Stimulated activated CD4-positive, alpha-beta T cell treated with anti-CD3 and anti-CD28 coated beads, Interleukin-1b, Interleukin-23, amount 100 ng/mL, for 1 hour (primary cell): ENCODE measurements around the gene OTOG.

Experiments used
- DNase-seq, 2 donors: peaks; one replicate each; pipeline ENCODE4 v3.0.0-alpha.2; 2020; ENCODE audit warnings: low read depth in 2 of 2

The OTOG gene

GRCh38 chr11:17633987-17634775, 87.1 kb downstream of the OTOG start:
- no peak for DNase-seq

DNA sequence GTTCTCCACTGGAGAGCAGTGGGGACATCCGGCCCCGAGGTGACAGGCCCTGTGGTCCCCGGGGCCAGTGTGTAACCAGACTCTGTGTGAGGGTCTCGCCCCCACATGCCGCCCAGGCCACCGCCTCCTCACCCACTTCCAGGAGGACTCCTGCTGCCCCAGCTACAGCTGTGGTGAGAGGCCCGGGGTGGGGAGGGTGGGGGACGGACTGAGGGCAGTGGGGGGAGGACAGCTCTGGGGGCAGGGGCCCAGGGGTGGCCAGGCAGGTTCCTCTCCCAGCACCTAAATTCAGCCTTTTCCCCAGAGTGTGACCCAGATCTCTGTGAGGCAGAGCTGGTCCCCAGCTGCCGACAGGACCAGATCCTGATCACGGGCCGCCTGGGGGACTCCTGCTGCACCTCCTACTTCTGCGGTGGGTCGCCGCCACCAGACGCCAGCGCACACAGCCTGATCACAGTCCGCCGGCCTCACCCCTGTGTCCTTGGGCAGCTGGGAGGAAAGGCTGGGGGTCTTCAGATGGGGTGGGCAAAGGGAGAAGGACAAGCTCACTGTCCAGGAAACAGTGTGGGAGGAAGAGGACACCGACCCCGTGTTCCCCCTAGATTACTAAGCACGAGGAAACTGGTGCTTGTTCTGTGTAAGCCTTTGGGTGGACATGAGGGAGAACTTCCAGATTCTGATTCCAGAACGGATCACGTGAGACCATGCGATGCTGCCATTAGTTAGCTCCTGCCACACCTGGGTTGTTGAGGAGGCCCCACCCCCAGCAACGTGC, 87.9 kb downstream of the OTOG start:
- no peak for DNase-seq

- no peak for DNase-seq
These were observed 88.5 kb downstream of the OTOG start for GRCh38 chr11:17635551-17635938.

DNA sequence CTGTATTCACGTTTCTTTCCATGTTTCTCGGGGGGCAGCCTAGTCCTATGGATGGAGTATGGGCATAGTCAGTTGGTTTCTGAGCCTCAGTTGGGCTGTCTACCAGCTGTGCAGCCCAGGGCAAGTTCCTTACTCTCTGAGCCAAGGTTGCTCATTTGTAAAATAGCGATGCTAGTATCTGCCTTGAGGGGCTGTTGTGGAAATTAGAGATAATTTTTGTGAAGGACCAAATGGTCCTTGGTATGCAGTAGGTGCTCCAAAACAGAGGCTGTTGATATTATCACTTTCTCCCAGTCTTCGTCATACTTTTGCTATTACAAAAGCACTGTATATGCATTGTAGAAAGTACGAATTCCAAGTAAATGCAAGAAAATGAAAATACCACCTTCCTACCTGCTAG, 89.7 kb downstream of the OTOG start:
- no peak for DNase-seq

GRCh38 chr11:17637901-17638300, 90.8 kb downstream of the OTOG start:
- no peak for DNase-seq

GRCh38 chr11:17638311-17638710, 91.3 kb downstream of the OTOG start:
- DNase-seq: no peak

DNA sequence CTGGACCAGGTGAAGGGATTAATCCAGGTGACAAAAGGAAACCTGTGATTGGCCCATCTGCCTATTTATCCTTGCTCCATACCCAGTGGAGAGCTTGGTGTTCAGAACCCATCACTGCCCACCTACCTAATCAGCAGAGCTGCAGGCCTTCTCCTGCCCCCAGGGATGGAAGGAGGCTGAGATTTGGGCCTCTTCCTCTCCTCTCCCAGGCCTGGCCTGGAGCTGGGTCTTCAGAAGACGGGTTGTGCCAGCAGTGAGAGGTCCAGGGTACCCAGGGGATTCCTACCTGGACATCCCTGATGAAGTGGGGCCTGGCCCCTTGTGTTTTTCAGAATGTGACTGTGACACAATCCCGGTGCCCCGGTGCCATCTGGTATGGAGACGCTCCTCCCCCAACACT, 92.0 kb downstream of the OTOG start:
- DNase-seq: no peak

- DNase-seq: no peak
These were observed 92.7 kb downstream of the OTOG start for GRCh38 chr11:17639781-17640180.

DNA sequence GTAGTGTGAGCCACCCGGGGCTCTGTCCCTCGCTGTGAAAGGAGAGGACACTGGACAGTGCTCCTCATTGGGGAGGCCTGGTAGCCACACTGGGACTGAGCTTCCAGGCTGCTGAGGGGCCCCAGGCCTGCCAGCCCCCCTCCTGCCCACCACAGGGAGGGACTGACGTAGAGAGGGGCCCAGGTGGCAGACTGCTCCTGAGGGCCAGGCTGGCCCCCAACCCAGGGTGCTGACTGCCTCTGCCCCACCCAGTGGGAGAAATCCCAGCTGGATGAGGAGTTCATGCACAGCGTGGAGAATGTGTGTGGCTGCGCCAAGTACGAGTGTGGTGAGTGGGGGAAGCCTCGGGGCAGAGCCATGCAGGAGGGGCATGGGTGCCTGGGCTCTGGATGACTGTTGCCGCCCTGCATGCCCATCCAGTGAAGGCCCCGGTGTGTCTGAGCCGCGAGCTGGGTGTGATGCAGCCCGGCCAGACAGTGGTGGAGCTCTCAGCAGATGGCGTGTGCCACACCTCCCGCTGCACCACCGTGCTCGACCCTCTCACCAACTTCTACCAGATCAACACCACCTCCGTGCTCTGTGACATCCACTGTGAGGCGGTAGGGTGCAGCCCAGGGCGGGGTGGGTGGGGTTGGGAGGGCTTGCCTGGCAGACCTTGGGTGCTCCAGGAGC, 93.6 kb downstream of the OTOG start:
- DNase-seq: no peak

GRCh38 chr11:17641792-17642350, 94.8 kb downstream of the OTOG start:
- DNase-seq: no peak

DNA sequence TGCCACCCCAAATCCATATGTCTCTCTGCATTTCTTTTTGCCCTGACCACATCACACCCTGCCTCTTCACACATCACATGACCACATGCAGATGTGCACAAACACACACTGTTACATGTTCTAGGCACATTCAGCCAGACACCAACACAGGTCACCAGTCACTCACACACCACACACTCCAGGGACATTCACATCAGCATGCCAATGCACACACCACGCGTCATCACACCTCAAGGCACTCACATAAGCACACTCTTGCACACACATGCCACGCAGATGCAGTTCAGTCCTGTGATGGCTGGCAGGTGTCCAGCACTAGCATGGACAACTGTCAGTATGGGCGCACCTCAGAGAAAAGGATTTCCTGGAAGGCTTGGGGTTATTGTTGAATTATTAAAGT, 95.3 kb downstream of the OTOG start:
- DNase-seq: no peak

- DNase-seq: no peak
These were observed 95.9 kb downstream of the OTOG start for GRCh38 chr11:17642980-17643379.

GRCh38 chr11:17643506-17644405, 96.7 kb downstream of the OTOG start:
- DNase-seq: no peak

- DNase-seq: no peak
These were observed 98.3 kb downstream of the OTOG start for GRCh38 chr11:17645190-17645970.

- no peak for DNase-seq
These were observed 99.5 kb downstream of the OTOG start for GRCh38 chr11:17646451-17647145.

- no peak for DNase-seq
These were observed 101.5 kb downstream of the OTOG start for GRCh38 chr11:17648528-17648927.

DNA sequence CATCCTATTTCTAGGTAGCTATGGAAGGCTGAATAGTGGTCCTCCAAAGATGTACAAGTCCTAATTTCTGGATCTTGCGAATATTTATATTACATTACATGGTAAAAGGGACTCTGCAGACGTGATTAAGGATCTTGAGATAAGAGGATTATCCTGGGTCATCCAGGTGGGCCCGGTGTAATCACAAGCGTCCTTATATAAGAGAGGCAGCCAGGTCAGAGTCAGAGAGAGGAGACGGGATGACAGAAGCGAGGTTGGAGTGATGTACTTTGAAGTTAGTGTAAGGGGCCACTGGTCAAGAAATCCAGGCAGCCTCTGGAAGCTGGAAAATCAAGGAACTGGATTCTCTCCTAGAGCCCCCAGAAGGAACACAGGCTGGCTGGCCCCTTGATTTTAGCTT, 102.2 kb downstream of the OTOG start:
- DNase-seq: no peak

DNA sequence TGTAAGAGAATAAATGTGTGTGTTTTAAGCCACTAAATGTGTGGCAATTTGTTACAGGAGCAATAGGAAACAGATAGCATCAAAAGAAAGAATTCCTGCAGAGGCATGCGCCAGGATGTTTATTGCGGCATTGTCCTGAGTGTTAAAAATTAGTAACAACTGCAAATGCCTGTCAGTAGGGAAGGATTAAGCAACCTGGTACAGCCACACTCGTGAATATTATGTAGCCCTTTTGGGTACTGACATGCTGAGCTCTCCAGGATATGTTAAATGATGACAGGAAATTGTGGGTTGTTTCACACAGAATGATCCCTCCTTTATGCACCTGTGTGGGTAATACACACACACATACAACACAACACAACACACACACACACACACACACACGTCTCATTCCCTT, 102.6 kb downstream of the OTOG start:
- DNase-seq: no peak

GRCh38 chr11:17650127-17650911, 103.3 kb downstream of the OTOG start:
- DNase-seq: no peak
